Urinary bladder (tissue), 2 donors: ENCODE data around the gene AKAP17A. TPM values are rescaled to one million over a fixed set of nuclear protein-coding genes. Genes with fewer than 3 reads are reported as not detected.

Experiments
- polyA plus RNA-seq: library from polyadenylated mRNA; stranded (reverse); fragments of 200-250 nt; gene quantifications from one replicate; pipeline ENCODE4 v1.2.3, GENCODE V29; 2013
- total RNA-seq: library from RNA; depleted of rRNA; stranded (reverse); fragments of >200 nt; gene quantifications from one replicate; pipeline ENCODE4 v1.2.3, GENCODE V29; 2014
- donor health status: healthy.

AKAP17A gene
- total and polyA plus RNA-seq, 2 donors = 19.1 to 39.1 TPM

Other genes starting within 250 kb of the AKAP17A start
- 125 TPM for gene SLC25A6, start 199.5 kb upstream of the AKAP17A start, total RNA-seq
- gene SLC25A6, start 199.5 kb upstream of the AKAP17A start, polyA plus RNA-seq = 587 TPM
- 9.1 TPM for gene ASMTL, start 138.7 kb upstream of the AKAP17A start, total RNA-seq
- gene ASMTL, start 138.7 kb upstream of the AKAP17A start, polyA plus RNA-seq = 46.2 TPM
- gene P2RY8, start 54.4 kb upstream of the AKAP17A start, total RNA-seq = 0.26 TPM
- gene P2RY8, start 54.4 kb upstream of the AKAP17A start, polyA plus RNA-seq = 2.6 TPM
- 0.32 TPM for gene ASMT, start 23.5 kb downstream of the AKAP17A start, total RNA-seq
- 0.15 TPM for gene ASMT, start 23.5 kb downstream of the AKAP17A start, polyA plus RNA-seq